COLO668 (cell line): Measurements from ENCODE around the gene GOLGA8Q.
"Not testable (repeated sequence)": the region's sequence is repeated elsewhere in the genome, so short reads cannot be mapped to it uniquely, and the experiment has no call there.

Experiments used
- DNase-seq: peaks from one replicate; lab custom pipeline; 2025; ENCODE audit not compliant: unreplicated experiment; lab: John Stamatoyannopoulos, UW

GOLGA8Q gene, protein sequence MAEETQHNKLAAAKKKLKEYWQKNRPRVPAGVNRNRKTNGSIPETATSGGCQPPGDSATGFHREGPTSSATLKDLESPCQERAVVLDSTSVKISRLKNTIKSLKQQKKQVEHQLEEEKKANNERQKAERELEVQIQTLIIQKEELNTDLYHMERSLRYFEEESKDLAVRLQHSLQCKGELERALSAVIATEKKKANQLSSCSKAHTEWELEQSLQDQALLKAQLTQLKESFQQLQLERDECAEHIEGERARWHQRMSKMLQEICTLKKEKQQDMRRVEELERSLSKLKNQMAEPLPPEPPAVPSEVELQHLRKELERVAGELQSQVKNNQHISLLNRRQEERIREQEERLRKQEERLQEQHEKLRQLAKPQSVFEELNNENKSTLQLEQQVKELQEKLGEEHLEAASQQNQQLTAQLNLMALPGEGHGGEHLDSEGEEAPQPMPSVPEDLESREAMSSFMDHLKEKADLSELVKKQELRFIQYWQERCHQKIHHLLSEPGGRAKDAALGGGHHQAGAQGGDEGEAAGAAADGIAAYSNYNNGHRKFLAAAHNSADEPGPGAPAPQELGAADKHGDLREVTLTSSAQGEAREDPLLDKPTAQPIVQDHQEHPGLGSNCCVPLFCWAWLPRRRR

DNA sequence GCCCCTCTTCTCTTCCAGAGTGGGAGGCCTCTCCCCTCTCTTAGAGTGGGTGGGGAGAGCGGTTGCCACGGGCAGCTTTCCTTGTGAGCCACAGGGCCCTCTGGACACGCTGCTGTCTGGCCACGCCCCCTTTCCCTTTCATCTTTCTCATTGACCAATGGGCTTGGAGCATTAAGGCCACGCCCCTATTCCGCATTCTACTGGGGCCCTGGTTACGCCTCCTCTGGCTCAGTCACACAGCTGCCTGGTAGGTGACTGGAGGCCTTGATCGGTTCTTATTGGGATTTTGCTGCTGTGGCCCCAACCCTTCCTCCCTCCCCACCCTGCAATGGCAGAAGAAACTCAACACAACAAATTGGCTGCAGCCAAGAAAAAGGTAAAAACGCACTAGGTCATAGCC, at the start of gene GOLGA8Q:
TSS of gene GOLGA8Q (plus strand) at position 301 of the 400 bp plus-strand sequence. CDS start at position 329, 28 bp downstream.
- DNase-seq: not testable (repeated sequence)

DNA sequence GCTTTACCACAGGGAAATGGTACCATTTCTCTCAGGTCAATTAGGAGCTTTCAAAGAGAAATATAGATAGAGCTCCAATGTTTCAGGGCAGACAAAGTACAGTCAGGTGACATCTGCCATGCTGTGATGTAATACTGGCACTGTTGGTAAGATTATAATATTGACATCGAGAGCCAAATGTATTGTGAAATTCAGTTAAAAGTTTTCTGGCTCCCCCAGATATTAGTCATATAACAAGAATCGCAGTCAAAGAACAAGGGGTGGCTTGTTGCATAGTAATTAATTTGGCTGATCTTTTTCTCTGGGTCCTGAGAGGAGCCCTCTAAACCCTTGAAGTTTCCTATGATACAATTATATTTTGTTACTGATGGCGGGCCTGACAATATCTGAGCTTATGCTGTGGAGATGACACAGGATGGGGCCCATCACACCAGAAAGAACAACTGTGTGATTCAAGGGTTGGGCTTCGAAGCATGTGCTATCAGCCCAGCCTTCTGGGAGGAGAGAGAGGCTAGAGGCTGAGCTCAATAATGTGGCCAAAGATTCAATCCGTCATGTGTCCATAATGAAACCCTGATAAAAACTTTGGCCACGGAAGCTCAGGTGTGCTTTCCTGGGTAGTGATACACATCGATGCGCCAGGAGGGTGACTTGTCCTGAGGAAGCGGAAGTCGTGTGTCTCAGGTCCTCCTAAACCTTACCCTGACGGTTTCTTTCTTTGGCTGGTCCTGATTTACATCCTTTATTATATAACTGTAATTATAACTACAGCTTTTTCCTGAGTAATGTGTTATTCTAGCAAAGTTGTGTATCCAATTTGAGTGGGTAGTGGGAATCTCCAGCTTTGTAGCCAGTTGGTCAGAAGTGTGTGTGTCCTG, 48.7 kb upstream of the GOLGA8Q start:
- DNase-seq: not testable (repeated sequence)

DNA sequence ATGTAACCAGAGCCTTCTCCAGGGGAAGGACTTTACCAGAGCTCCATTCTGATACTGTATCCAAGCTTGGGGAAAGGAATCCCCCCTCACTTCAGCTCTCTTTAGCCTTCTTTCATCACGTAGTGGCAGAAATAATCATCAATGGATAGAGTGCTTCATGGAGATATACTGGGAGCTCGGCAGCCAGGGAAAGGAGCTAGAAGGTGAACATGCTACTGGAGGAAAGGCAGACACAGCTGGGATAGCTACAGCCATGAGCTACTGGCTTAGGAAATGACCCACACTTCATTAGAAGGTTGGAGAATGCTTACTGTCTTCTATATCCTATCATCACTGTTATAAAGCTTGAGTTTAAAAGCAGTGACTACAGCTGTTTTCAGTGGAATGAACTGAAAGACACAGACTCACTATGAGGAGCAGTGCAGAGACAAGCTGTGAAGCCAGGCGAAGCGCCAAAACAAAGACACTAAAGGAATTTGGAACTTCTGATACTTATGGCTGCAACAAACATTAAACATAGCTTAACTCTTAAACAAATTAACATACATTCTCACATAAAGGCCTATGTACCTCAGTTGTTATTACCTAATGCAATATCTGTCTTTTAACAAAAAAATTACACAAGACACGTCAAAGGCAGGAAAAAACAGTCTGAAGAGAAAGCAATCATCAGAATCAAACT, 47.5 kb upstream of the GOLGA8Q start:
- not testable (repeated sequence) for DNase-seq

- not testable (repeated sequence) for DNase-seq
Observed at GRCh38 chr15:30514545-30514944, 37.3 kb upstream of the GOLGA8Q start.

DNA sequence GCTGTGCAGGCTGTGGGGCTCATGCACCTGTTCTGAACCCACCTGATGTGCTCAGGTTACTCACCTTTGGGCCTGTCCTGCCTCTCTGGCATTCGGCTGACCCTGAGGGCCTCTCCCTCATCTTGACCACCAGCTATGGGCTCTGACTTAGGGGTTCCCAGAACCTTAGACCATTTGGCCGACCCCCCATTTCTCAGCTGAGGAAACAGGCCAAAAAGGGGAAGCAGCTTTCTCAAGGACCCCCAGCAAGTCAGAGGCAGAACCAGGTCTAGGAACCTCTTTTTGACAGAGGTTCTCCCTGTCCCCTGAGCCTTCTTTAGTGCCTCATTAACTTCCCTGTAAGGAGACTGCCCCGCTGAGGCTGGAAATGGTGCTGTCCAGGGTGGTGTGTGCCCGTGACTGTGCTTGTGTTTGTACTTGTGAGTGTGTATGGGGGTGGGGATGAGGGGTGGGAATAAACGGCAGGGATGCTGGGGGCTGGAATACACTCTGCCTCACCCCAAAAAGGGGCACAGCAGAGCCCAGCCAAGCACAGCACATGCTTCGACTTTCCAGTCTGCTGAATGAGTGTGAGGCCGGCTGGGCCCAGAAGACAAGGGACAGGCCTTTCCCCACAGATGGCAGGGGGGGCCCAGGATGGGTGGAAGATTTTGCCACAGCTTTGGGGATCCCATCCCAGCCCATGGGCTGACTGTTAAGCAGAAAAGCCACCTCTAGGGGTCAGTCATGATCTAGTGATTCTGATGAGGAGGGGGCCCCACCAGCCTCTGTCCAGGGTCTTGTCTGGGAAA, 28.2 kb upstream of the GOLGA8Q start:
- DNase-seq: not testable (repeated sequence)

DNA sequence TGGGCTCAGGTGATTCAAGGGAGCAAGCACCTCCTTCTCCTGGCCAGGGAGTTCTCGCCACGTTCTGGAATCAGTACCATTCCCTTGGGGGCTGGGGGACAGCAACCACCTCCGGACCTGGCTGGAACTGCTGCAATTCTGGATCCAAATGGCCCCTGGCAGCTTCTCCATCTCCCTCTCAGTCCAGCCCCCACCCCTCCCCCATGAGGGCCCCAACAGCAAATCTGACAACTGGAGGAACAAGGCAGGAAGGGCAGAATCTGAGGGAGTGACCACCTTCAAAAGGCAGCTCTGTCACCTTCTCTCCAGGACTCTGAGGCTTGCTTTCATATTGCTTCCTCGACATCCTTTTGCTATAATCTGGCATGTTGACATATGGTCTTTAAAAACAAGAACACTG, 25.9 kb upstream of the GOLGA8Q start:
- not testable (repeated sequence) for DNase-seq

- not testable (repeated sequence) for DNase-seq
Observed at GRCh38 chr15:30529049-30529448, 22.8 kb upstream of the GOLGA8Q start.

- DNase-seq: not testable (repeated sequence)
Observed at GRCh38 chr15:30566949-30567348, 15.1 kb downstream of the GOLGA8Q start.

GRCh38 chr15:30573012-30573491, 21.2 kb downstream of the GOLGA8Q start:
- not testable (repeated sequence) for DNase-seq

DNA sequence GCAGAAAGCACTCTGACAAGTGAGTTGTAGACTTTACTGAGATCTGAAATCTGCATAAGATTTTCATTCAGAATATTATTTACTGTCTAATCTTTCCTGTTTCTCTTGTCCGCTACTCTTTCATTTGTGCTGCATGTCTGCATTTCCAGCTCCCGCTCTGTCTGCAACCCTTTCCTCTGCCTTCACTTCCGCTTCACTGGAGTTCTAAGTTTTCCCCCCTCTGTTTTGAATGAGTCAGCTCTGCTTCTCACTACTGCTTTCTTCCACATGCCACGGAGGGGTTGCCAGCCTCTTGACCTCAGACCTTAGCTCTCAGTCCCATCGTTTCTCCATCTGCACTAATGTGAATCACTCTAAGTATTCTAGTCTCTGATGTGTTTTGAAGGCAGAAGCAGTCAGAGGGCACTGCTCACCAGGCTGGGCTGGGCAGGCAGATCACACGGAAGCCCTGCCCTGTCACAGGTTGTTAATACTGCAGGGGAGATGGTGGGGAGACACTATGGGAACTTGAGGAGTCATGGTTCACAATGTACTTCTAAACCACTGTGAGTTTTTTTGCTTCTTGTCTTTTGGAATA, 27.6 kb downstream of the GOLGA8Q start:
- not testable (repeated sequence) for DNase-seq

DNA sequence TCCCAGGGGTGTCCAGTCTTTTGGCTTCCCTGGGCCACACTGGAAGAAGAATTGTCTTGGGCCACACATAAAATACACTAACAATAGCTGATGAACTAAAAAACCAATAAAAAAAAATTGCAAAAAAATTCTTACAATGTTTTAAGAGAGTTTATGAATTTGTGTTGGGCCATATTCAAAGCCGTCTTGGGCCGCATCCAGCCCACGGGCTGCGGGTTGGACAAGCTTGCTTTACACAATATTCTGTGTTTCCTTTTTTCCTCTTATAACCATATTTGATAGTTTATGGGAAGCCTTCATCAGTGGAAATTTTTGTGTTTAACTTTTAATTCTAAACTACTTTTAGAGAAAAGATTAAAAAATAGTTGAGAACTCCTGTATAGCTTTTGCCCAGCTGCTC, 28.9 kb downstream of the GOLGA8Q start:
- DNase-seq: not testable (repeated sequence)

GRCh38 chr15:30598953-30599352, 47.1 kb downstream of the GOLGA8Q start:
- DNase-seq: not testable (repeated sequence)

DNA sequence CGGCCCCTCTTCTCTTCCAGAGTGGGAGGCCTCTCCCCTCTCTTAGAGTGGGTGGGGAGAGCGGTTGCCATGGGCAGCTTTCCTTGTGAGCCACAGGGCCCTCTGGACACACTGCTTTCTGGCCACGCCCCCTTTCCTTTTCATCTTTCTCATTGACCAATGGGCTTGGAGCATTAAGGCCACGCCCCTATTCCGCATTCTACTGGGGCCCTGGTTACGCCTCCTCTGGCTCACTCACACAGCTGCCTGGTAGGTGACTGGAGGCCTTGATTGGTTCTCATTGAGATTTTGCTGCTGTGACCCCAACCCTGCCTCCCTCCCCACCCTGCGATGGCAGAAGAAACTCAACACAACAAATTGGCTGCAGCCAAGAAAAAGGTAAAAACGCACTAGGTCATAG, 51.9 kb downstream of the GOLGA8Q start, which contains the start of gene GOLGA8H:
TSS of gene GOLGA8H (plus strand) at position 233 of the 400 bp plus-strand sequence. CDS start at position 331, 98 bp downstream.
- DNase-seq: not testable (repeated sequence)
